ENCODE data around the gene FAM120AOS.

DNA sequence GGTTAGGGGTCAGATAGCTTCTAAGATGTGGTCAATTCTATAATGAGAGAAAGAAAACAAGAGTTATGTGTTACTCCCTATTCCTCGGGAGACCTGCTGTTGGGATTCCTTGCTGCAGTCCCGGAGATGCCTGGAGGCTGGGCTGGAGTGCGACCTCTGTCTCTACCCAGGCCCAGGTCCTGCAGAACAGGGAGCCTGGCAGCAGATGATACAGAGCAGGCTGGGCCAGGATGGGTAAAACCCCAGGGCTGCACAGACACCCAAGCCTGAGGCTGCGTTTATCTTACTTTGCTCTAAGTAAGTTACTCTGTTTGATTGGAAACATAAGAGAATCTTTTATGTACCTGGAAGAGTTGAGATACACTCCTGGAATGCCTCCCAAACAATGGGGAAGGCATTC, 26.9 kb upstream of the FAM120AOS start:
- TF ChIP-seq POLR2A (IDR thresholded peaks at IDR 0.05), result no peak
- TF ChIP-seq, protein P1, sequence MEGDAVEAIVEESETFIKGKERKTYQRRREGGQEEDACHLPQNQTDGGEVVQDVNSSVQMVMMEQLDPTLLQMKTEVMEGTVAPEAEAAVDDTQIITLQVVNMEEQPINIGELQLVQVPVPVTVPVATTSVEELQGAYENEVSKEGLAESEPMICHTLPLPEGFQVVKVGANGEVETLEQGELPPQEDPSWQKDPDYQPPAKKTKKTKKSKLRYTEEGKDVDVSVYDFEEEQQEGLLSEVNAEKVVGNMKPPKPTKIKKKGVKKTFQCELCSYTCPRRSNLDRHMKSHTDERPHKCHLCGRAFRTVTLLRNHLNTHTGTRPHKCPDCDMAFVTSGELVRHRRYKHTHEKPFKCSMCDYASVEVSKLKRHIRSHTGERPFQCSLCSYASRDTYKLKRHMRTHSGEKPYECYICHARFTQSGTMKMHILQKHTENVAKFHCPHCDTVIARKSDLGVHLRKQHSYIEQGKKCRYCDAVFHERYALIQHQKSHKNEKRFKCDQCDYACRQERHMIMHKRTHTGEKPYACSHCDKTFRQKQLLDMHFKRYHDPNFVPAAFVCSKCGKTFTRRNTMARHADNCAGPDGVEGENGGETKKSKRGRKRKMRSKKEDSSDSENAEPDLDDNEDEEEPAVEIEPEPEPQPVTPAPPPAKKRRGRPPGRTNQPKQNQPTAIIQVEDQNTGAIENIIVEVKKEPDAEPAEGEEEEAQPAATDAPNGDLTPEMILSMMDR (IDR thresholded peaks at IDR 0.05), result no peak

Measured in lower leg skin (tissue), 3 donors.